Endodermal cell (in vitro differentiated cells): ENCODE measurements around the gene PDCD1LG2. TPM values are rescaled to one million over a fixed set of nuclear protein-coding genes. Genes with fewer than 3 reads are reported as not detected.

Experiments used
- DNase-seq: peaks from one replicate; pipeline ENCODE4 v3.0.0-alpha.2; 2017
- H3K27ac ChIP-seq: 2 replicates; pipeline ENCODE4 v1.5.1; 2013; ENCODE audit warnings: mild to moderate bottlenecking, low read depth, low read length, moderate library complexity
- H3K27me3 ChIP-seq: 2 replicates; pipeline ENCODE4 v1.6.1; 2013; ENCODE audit warnings: mild to moderate bottlenecking, low read length, moderate library complexity; ENCODE audit not compliant: insufficient read depth, control insufficient read depth, poor library complexity, severe bottlenecking
- H3K36me3 ChIP-seq: 2 replicates; pipeline ENCODE4 v1.7.0; 2013; ENCODE audit warnings: mild to moderate bottlenecking, low read length, moderate library complexity; ENCODE audit not compliant: control insufficient read depth, insufficient read depth
- H3K4me1 ChIP-seq: one replicate; pipeline ENCODE4 v1.7.0; 2013; ENCODE audit warnings: low read length; ENCODE audit not compliant: control insufficient read depth, insufficient read depth
- H3K4me3 ChIP-seq: 2 replicates; pipeline ENCODE4 v1.5.1; 2013; ENCODE audit warnings: mild to moderate bottlenecking, low read length, moderate library complexity
- H3K9ac ChIP-seq: 2 replicates; pipeline ENCODE4 v1.6.1; 2013; ENCODE audit warnings: mild to moderate bottlenecking, low read length, moderate library complexity; ENCODE audit not compliant: poor library complexity, severe bottlenecking; ENCODE audit errors: extremely low read depth
- H3K9me3 ChIP-seq: 2 replicates; pipeline ENCODE4 v1.6.1; 2013; ENCODE audit warnings: mild to moderate bottlenecking, low read length, moderate library complexity; ENCODE audit not compliant: control insufficient read depth
- H3K27ac Mint-ChIP-seq: 2 replicates; pipeline ENCODE4 v1.8.0; 2020; ENCODE audit warnings: mixed read lengths
- H3K27me3 Mint-ChIP-seq: 2 replicates; pipeline ENCODE4 v1.8.0; 2021; ENCODE audit warnings: mild to moderate bottlenecking, mixed read lengths; ENCODE audit not compliant: insufficient read depth
- H3K36me3 Mint-ChIP-seq: 2 replicates; pipeline ENCODE4 v1.8.0; 2020; ENCODE audit warnings: low read depth, mixed read lengths
- H3K4me1 Mint-ChIP-seq: 2 replicates; pipeline ENCODE4 v1.8.0; 2020; ENCODE audit warnings: mixed read lengths
- H3K4me3 Mint-ChIP-seq: 2 replicates; pipeline ENCODE4 v1.8.0; 2020; ENCODE audit warnings: mild to moderate bottlenecking, moderate library complexity, mixed read lengths
- H3K9me3 Mint-ChIP-seq: 2 replicates; pipeline ENCODE4 v1.8.0; 2020; ENCODE audit warnings: mild to moderate bottlenecking, mixed read lengths
- WGBS, 2 experiments: methylation state at CpG; one replicate each; pipeline versions ENCODE4 v1.1.5 to v1.1.7; 2013; ENCODE audit warnings: missing lambda C conversion rate in 2 of 2, mixed read lengths in 1 of 2; ENCODE audit not compliant: insufficient coverage in 1 of 2, insufficient read length in 1 of 2; 5-methylcytosine and 5-hydroxymethylcytosine counted together
- total RNA-seq, 2 donors: library from RNA; stranded (reverse); fragmentation: NEBNext Ultra II Directional in 1 of 2; extraction: Animal tissue kit (Norgen Biotek cat#: 25700) in 1 of 2; gene quantifications; 2 replicates in 1 of 2; 3 replicates in 1 of 2; pipeline ENCODE4 v1.2.1, GENCODE V29; 2021
- TF ChIP-seq, protein P1 (sequence below): fragments of 200-600 bp; sonication (generic); conservative IDR thresholded peaks from 2 replicates; pipeline ENCODE4 v1.5.0; 2021; ENCODE audit warnings: antibody characterized with exemption, mild to moderate bottlenecking

Gene PDCD1LG2
- total RNA-seq, 2 donors from 2014 or later, result not detected

DNA sequence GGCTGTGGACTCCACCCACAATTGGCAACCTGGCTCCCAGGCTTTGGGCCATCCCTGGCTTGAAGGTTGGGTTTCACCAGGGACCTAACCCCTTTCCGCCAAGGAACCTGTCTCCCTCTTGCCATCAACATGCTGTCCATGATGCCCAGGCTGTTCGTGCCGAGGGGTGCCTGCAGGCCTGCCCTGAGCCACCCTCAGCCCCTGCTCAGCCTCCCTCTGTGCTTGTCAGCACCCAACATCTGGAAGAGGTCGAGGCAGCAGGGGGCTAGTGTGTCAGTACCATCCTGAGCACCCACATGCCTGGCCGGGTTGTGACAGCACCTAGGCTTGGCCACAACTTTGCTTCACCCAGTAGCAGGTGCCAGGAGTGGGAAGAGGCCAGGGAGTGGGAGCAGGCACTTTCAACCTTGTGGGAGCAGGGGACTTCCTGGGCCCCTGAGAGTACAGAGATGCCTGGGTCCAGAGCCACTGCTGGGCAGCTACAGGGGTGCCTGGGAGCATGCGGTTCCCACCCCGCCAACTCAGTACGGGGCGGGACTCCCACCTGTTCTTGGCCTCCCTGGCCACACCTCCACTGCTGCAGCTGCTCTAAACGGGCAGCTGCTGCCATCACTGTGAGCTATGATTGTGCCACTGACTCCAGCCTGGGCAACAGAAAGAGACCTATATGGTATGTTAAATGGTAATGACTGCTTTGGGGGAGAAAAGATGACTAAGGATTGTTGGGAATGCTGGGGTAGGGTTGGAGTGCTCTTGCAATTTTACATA lies 6.3 kb downstream of the PDCD1LG2 start:
- DNase-seq, result no peak
- no peaks in the 10 kb centered on the region for H3K9me3 Mint-ChIP-seq
- no peak overlapping the region for H3K4me3 ChIP-seq
- H3K36me3 Mint-ChIP-seq, result no peaks in the 10 kb centered on the region
- H3K27ac Mint-ChIP-seq, result no peak overlapping the region
- no peaks in the 10 kb centered on the region for H3K27me3 Mint-ChIP-seq
- H3K9me3 ChIP-seq, result no peaks in the 10 kb centered on the region
- H3K27ac ChIP-seq, result no peak overlapping the region
- H3K4me1 Mint-ChIP-seq, result no peaks in the 10 kb centered on the region
- WGBS, 2 experiments, result 93 to 96% methylated on average over 9 to 10 of the region's 10 CpGs
- H3K4me1 ChIP-seq, result no peaks in the 10 kb centered on the region
- H3K36me3 ChIP-seq, result no peaks in the 10 kb centered on the region
- H3K27me3 ChIP-seq, result no peaks in the 10 kb centered on the region
- TF ChIP-seq, protein P1, sequence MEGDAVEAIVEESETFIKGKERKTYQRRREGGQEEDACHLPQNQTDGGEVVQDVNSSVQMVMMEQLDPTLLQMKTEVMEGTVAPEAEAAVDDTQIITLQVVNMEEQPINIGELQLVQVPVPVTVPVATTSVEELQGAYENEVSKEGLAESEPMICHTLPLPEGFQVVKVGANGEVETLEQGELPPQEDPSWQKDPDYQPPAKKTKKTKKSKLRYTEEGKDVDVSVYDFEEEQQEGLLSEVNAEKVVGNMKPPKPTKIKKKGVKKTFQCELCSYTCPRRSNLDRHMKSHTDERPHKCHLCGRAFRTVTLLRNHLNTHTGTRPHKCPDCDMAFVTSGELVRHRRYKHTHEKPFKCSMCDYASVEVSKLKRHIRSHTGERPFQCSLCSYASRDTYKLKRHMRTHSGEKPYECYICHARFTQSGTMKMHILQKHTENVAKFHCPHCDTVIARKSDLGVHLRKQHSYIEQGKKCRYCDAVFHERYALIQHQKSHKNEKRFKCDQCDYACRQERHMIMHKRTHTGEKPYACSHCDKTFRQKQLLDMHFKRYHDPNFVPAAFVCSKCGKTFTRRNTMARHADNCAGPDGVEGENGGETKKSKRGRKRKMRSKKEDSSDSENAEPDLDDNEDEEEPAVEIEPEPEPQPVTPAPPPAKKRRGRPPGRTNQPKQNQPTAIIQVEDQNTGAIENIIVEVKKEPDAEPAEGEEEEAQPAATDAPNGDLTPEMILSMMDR, result no peak
- H3K9ac ChIP-seq, result no peak overlapping the region
- H3K4me3 Mint-ChIP-seq, result no peak overlapping the region

DNA sequence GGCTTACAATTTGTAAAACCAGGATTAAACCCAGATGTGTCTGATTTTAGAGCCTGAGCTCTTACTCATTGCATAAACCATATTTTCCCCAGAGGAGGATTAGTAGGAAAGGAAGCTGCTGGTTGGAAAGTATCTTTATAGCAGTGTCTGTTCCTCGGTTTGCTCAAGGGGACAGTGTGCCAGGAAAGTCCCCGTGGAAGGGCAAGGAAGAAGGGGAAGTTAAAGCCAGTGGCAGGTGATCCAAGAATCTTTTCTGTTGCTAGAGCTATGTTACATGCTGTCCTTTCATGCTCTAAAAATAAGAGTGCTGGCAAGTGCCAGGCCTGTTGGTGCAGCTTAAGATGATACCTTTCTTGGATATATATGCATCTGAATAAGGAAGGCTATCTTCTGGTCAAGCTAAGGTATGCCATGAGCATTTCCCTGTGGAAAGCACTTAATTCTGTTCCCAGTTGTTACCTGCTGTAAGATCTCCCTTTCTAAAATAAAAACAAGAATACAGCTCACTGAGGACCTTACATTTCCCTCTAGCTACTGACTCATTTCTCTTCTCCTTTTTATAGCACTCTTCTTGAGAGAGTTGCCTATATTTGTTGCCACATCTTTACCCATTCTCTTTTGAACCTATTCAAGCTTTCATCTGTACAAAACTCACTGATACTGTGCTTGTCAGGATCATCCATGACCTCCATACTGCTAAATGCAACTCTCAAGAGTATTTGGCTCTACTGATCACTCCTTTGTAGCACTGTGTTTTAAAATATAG lies 8.0 kb downstream of the PDCD1LG2 start:
- no peak overlapping the region for H3K4me3 ChIP-seq
- H3K27me3 ChIP-seq, result no peaks in the 10 kb centered on the region
- DNase-seq, result no peak
- Mint-ChIP-seq H3K4me3 (no peak overlapping the region), H3K27me3 (no peaks in the 10 kb centered on the region), H3K27ac (no peak overlapping the region), H3K9me3 (no peaks in the 10 kb centered on the region), H3K36me3 (no peaks in the 10 kb centered on the region), H3K4me1 (no peaks in the 10 kb centered on the region)
- no peak overlapping the region for H3K27ac ChIP-seq
- 83 to 88% methylated on average over 1 to 2 of the region's 2 CpGs for WGBS, 2 experiments
- no peaks in the 10 kb centered on the region for H3K4me1 ChIP-seq
- TF ChIP-seq, protein P1, result no peak
- H3K36me3 ChIP-seq, result no peaks in the 10 kb centered on the region
- no peaks in the 10 kb centered on the region for H3K9me3 ChIP-seq
- no peak overlapping the region for H3K9ac ChIP-seq

DNA sequence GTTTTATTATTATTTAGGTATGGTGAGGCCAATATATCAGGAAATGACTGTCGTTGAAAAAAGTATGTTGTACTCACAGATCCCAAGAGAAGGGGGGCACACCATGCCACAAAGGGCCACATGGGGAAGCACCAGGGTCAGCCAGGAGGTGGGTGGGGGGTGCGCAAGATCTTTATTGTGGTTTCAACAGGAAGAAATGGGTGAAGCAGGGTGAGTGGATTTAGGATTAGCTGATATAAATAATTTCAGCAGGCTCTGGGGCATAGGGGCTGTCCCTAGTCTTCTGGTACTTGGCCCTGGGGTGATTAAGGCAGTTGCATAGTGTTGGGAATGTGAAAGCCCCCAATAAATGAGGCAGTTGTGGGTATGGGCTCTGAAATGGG lies 8.6 kb downstream of the PDCD1LG2 start:
- H3K27me3 Mint-ChIP-seq, result no peaks in the 10 kb centered on the region
- no peaks in the 10 kb centered on the region for H3K9me3 Mint-ChIP-seq
- H3K9me3 ChIP-seq, result no peaks in the 10 kb centered on the region
- no peak overlapping the region for H3K27ac Mint-ChIP-seq
- no peak overlapping the region for H3K9ac ChIP-seq
- no peak for DNase-seq
- no peaks in the 10 kb centered on the region for H3K4me1 Mint-ChIP-seq
- TF ChIP-seq, protein P1, result no peak
- no peak overlapping the region for H3K4me3 ChIP-seq
- H3K4me3 Mint-ChIP-seq, result no peak overlapping the region
- H3K27me3 ChIP-seq, result no peaks in the 10 kb centered on the region
- no peaks in the 10 kb centered on the region for H3K4me1 ChIP-seq
- 75 to 95% methylated on average over 2 of the region's 2 CpGs for WGBS, 2 experiments
- no peaks in the 10 kb centered on the region for H3K36me3 ChIP-seq
- no peak overlapping the region for H3K27ac ChIP-seq
- no peaks in the 10 kb centered on the region for H3K36me3 Mint-ChIP-seq
